H4 (cell line): ENCODE results near the gene CHSY1. TPM values are rescaled to one million over a fixed set of nuclear protein-coding genes. Genes with fewer than 3 reads are reported as not detected.
"Not testable (repeated sequence)": the region's sequence is repeated elsewhere in the genome, so short reads cannot be mapped to it uniquely, and the experiment has no call there.

Experiments used
- DNase-seq: peaks from one replicate; pipeline ENCODE4 v3.0.0-alpha.2; 2015; ENCODE audit warnings: low spot score
- total RNA-seq: library from RNA; depleted of rRNA; stranded (reverse); fragments of >200 nt; shearing (Covaris generic); gene quantifications from 2 replicates; pipeline ENCODE4 v1.2.3, GENCODE V29; 2014; rRNA removed

CHSY1 gene, protein sequence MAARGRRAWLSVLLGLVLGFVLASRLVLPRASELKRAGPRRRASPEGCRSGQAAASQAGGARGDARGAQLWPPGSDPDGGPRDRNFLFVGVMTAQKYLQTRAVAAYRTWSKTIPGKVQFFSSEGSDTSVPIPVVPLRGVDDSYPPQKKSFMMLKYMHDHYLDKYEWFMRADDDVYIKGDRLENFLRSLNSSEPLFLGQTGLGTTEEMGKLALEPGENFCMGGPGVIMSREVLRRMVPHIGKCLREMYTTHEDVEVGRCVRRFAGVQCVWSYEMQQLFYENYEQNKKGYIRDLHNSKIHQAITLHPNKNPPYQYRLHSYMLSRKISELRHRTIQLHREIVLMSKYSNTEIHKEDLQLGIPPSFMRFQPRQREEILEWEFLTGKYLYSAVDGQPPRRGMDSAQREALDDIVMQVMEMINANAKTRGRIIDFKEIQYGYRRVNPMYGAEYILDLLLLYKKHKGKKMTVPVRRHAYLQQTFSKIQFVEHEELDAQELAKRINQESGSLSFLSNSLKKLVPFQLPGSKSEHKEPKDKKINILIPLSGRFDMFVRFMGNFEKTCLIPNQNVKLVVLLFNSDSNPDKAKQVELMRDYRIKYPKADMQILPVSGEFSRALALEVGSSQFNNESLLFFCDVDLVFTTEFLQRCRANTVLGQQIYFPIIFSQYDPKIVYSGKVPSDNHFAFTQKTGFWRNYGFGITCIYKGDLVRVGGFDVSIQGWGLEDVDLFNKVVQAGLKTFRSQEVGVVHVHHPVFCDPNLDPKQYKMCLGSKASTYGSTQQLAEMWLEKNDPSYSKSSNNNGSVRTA
- 18.1 and 22.5 TPM in 2 replicates for total RNA-seq

DNA sequence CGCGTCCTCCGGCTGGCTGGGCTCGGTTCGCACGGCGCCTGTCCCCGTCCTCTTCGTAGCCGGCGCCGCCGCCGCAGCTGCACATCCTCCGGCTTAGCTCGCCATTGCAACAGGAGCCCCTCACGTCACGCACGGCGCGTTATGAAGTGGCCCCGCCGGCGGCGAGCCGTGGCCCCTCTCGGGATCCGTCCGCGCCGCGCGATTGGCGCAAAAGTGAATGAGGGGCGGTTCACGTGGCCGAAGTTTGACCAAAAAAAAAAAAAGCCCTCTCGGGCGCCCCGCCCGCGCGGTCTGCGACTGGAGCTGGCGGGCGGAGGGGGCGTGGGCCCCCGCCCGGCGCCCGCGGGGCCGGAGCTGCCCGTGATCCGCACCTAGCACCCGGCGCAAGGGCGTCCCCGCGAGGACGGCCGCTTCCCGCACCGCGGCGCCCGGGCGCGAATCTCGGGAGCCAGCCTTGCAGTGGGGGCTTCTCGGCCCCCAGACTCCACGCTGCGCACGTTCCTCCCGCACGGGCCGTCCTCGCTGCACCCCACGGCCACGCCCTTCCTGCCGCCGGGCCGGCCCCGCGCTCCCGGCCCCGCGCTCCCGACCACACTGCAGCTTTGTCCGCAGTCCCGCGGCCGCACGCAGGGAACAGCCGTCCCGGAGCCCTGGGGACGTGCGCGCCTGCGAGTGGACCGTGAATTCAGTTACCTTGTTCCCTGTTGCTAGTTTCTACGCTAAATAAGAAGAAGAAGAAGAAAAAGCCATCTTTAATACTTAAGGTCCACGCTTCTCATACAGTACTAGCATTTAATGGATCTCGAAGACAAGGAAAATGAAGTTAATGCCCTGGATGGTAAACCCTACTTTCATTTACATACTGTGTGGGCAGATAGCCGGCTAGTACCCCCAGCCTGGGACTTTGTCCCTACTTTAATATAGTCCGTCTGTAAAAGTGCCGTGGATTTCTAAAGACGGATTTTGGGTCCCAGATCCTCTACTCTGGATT lies at the start of gene CHSY1:
Gene CHSY1 (minus strand): TSS at position 219 of the 991 bp plus-strand sequence. CDS start 592 bp downstream, outside the sequence.
- peak; percentile 79 for DNase-seq

DNA sequence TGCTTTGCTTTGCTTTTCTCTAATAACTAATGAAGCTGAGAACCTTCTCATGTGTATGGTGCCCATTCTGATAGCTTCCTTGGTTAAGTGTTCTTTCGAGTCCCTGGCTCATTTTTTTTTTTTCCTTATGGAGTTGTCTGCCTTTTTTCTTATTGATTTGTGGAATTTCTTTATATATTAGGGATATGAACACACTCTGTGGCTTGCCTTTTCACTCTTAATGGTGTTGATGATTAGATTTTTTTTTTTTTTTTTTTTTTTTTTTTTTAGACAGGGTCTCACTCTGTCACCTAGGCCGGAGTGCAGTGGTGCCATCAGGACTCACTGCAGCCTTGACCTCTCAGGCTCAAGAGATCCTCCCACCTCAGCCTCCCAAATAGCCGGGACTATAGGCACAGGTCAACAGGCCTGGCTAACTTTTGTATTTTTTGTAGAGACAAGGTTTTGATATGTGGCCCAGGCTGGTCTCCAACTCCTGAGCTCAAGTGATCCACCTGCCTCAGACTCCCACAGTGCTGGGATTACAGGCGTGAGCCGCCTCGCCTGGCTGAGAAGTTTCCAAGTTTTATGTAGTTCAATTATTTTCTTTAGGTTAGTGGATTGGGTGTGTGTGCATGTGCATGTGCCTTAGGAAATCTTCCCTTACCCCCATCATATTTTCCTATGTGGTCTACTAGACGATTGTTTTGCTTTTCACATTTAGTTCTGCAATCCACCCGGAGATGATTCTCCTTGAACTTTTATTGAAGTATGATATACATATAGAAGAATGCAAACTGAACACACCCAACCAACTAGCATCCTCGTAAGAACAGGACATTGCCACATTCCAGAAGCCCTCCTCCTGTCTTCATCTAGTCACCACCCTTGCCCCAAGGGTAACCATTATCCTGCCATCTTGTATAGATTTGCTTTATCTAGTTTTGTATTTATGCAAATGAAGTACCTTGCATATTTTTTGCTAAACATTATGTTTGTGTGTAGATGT lies 44.9 kb upstream of the CHSY1 start:
- DNase-seq: no peak

GRCh38 chr15:101295607-101296161 lies 43.8 kb upstream of the CHSY1 start:
- DNase-seq: no peak

DNA sequence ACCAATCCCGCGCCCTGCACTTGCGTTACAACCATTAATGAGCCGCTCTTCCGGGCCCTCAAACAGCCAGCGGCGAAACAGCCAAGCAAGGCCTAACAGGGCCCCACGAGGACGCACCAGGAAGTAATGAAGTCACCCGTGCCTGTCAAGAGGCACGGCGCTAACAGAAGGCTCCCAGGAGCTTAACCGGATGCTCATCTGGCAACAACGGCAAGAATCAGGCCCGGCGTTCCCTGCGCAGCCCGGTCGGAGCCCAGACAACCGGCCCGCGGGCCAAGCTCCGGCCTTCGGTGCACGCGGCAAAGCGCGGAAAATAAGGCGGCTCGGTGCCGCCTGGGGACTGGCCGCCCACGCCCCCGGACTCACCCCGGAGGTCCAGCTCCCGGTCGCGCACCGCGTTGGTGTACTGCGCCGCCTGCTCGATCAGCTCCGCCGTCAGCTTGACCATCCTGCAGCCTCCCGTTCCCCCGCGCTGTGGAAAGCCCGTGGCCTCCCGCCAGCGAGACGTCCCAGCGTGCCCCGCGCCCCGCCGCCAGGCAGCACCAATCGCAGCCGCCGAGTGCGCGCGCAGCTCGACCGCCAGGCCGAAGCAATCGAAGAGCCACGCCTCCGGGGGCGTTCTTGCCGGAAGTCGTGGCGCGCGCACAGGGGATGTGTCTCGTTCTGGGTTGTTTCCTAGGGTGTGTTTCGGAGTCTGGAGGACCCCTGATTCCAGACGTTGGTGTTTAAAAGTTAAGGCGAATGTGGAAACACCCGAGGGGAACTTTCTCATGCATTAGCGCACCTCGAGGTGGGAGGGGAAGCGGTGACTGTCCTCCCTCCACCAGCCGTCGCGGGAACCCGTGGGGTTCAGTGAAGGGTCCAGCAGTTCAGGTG lies 43.1 kb upstream of the CHSY1 start, which contains the start of gene SNRPA1:
Gene SNRPA1 (minus strand): TSS at position 518 of the 876 bp plus-strand sequence. CDS start 70 bp downstream, at position 448.
- peak; percentile 93 for DNase-seq

- DNase-seq: no peak
These were observed 41.3 kb upstream of the CHSY1 start for GRCh38 chr15:101293122-101293521.

DNA sequence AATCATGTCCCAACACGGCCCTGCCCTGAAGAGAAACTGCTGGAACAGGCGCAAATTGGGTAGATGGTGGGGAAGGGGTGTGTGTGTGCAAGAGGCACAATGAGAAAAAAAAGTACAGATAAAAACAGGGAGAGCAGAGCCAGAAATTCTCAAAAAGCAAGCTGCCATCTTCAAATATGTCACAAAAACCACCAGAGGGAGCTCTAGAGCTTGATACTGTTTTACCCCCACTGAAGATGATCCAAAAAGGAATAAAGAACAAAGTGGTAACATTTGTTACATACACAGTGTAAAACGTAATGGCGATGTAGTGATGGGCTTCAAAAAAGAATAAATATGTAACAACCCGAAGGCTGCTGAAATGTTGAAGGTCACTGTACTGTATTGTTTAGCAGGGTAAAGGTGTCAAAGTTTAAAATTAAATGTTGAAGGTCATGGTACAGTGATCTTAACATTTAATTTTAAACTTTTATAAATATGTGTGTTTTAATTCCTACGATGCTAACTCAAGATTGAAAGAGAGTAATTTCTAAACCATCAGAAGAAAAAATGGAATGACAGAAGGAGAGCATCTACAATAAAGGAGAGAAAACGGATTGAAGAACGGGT lies 37.2 kb upstream of the CHSY1 start:
- DNase-seq: no peak

DNA sequence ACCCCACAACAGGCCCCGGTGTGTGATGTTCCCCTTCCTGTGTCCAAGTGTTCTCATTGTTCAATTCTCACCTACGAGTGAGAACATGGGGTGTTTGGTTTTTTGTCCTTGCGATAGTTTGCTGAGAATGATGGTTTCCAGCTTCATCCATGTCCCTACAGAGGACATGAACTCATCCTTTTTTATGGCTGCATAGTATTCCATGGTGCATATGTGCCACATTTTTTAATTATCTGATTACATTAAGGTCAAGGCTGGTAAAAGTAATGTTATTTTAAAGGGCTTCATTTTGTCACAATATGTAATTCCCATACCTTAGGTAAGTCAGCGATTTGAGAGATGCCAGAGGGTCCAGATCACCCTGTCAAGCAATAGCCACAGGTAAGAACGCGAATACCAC lies 35.5 kb upstream of the CHSY1 start:
- not testable (repeated sequence) for DNase-seq

DNA sequence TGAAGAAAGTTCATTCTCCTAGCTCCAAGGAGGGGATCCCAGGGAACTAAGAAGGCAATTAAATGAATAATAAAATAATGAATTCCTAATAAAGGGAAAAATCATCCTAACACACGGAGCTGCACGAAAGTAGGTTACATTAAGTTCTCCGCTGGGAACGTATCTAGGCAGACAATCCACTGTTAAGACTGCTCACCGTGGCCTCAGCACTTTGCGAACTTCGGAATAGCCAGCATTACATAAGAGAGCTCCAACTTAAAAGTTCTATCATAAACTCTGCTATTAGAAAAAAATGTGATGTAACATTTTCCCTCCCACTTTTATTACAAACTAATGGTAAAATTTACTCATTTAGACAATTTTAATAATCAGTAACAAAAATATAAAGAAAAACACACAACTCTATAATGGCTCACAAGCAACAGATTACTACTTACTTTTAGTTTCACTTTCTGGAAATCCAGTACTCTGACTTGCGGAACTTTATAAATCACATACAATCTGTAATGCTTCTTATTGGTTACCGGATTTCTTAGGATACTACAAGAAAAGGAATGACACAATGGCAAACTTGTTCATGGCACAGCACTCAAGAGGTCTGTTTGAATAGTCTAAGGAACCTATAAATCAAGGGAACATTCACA lies 34.7 kb upstream of the CHSY1 start:
- DNase-seq: no peak

DNA sequence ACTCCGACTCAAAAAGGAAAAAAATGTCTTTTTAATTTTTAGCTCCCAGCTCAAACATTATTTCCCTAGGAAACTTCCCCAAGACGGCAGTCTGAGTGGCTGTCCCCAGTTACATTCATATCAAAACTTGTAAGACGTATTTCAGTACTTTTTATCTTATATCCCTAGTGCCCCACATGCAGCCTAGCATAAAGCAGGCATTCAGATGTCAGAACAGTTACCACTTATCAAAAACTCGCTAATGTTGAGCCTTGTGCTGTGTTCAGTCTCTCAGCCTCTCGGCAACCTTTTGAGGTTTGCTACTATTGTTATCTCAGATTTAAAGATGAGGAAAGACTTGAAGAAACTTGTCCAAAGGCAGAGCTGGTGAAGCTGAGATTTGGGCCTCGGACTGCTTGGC lies 32.1 kb upstream of the CHSY1 start:
- no peak for DNase-seq

DNA sequence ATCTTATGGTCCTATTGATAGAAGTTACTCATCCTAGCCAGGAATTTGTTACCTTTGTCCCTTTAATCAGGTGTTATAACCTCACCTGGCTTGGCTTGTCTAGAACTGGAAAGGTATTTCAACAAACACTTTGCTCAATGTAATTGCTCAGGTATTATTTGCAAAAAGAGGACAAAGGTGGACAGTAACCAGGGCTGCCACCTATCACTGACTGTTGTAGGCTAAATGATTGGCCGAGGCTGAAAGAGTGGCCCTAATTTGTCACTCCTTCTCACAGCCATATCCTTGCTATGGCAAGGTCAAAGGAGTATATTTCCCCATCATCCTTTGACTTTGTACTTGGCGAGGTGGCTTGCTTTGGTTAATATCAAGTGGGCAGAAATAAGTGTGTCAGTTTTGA lies 28.2 kb upstream of the CHSY1 start:
- no peak for DNase-seq

GRCh38 chr15:101277943-101278564 lies 26.2 kb upstream of the CHSY1 start:
- no peak for DNase-seq

- DNase-seq: peak; percentile 81
These were observed 25.4 kb upstream of the CHSY1 start, which contains the start of gene SELENOS for GRCh38 chr15:101277038-101277822. TSS of gene SELENOS (minus strand) at chr15:101277485. CDS start at chr15:101277417, 68 bp downstream.

DNA sequence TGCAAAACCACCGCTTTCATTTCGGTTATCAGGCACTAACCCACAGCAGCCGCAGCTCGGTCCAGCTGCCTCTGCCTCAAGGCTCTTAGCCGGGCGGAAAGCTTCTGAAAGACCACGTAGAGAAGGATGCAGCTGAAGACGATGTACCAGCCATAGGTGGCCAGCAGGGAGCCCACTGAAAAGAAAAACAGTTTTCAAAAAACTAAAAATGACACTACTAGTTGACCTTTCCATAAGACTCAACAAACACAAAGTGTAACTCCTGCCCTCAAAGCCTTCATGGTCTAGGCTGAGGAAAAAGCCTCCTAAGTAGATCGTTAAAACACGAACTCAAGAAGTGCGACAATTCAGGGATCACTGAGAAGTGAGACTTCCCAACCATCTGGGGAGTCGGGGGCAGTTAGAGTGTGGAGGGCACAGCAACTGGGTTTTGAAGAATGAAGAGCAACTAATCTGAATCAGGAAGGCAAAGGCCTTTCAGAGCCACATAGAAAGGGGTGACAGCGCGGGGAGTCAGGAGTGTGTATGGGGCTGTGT lies 24.7 kb upstream of the CHSY1 start:
- DNase-seq: no peak

- no peak for DNase-seq
These were observed 23.2 kb upstream of the CHSY1 start for GRCh38 chr15:101275018-101275417.

DNA sequence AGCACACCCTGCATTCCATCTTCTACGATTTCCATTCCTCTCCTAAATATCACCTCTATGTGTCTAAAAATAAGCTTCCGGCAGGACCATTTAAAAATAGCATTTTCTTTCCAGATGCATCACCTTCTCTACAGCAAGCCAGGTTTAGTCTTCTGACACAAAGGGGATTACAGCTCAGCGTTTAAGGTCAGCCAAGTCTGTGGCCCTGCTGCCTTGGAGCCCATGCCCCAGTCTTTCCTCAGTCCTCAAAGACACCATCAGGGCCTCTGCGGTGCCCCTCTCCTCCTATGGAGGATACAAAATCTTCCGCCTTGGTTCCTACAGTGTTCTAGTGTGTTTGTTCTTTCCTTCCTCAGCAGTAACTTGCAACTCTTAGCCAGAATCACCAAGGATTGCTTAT lies 21.7 kb upstream of the CHSY1 start:
- no peak for DNase-seq

GRCh38 chr15:101272584-101272983 lies 20.7 kb upstream of the CHSY1 start:
- DNase-seq: no peak
